ENCODE measurements around the gene TMEM38B.

TMEM38B gene

DNA sequence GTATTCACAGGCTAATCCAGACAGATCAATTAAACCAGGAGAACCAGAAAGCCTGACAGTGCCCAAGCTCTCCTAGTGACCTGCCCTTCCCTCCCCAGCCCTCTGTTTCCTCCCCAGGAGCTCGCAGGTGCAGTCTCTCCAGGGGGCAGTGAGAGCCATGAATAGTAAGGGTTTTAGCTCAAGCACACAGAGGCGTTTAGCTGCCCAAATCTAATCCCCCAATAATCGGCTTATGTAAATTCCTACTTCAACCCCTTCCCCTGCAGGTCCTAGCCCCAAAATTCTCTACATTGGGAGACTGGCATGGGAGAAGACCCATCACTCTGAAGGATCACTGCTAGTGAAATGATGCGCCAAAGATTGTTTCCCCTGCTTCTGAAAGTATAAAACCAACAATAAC lies 42.5 kb upstream of the TMEM38B start:
- H3K9me3 ChIP-seq (ENCODE audit: control insufficient read depth, insufficient read depth, low read depth, low read length) = no peaks in the 10 kb centered on the region
- H3K27ac ChIP-seq (ENCODE audit: extremely low read depth, low read depth, low read length) = no peak overlapping the region
- CTCF ChIA-PET = interaction anchor here (0.9 to 1.4 kb wide), 2 partner anchors 13 to 66 kb away, joined by 6 to 7 read pairs; no protein-coding TSS in a partner anchor
- TF ChIP-seq GLIS1 (tag by site-specific recombination; IDR thresholded peaks at IDR 0.05) (peak; percentile 14; the same call in 1 of the 2 replicates), ZNF555 (tag by site-specific recombination; conservative IDR thresholded peaks at IDR 0.05) (no peak)
- no peak overlapping the region for H3K4me3 ChIP-seq (ENCODE audit: low read depth, low read length)
- peaks cover 5% of the 10 kb centered on the region; the same call in 1 of the 2 replicates for H3K4me1 ChIP-seq (ENCODE audit: control insufficient read depth, insufficient read depth, low read length)
- H3K36me3 ChIP-seq (ENCODE audit: control insufficient read depth in 2 of 2, insufficient read depth in 1 of 2, low read length in 2 of 2) = no peaks in the 10 kb centered on the region
- POLR2A ChIA-PET = no interaction called here

- peaks cover 6% of the 10 kb centered on the region for H3K4me1 ChIP-seq (ENCODE audit: control insufficient read depth, insufficient read depth, low read length)
- peak overlapping the region; percentile 52 for H3K4me3 ChIP-seq (ENCODE audit: low read depth, low read length)
- no peaks in the 10 kb centered on the region for H3K9me3 ChIP-seq (ENCODE audit: control insufficient read depth, insufficient read depth, low read depth, low read length)
- no peaks in the 10 kb centered on the region for H3K36me3 ChIP-seq (ENCODE audit: control insufficient read depth in 2 of 2, insufficient read depth in 1 of 2, low read length in 2 of 2)
- POLR2A ChIA-PET = no interaction called here
- CTCF ChIA-PET = interaction anchor here (0.6 to 0.7 kb wide), 3 partner anchors 14 to 762 kb away, joined by 3 to 4 read pairs (median 3); no protein-coding TSS in a partner anchor
- no peak for TF ChIP-seq MYNN (tag by site-specific recombination; IDR thresholded peaks at IDR 0.05; ENCODE audit: borderline replicate concordance)
- TF ChIP-seq HOXA7 (CRISPR knock-in tag; IDR thresholded peaks at IDR 0.05; ENCODE audit: borderline replicate concordance) = 0 out of 2 replicates have a peak, but pooled peaks have one; percentile 49
- peak overlapping the region; percentile 48; the same call in 1 of the 2 replicates for H3K27ac ChIP-seq (ENCODE audit: extremely low read depth, low read depth, low read length)
Measured at GRCh38 chr9:105656131-105656921, 38.0 kb upstream of the TMEM38B start.

- CTCF ChIA-PET = no interaction called here
- Histone ChIP-seq H3K9me3 (ENCODE audit: control insufficient read depth, insufficient read depth, low read depth, low read length) (no peaks in the 10 kb centered on the region), H3K36me3 (ENCODE audit: control insufficient read depth in 2 of 2, insufficient read depth in 1 of 2, low read length in 2 of 2) (no peaks in the 10 kb centered on the region), H3K4me3 (ENCODE audit: low read depth, low read length) (no peak overlapping the region), H3K4me1 (ENCODE audit: control insufficient read depth, insufficient read depth, low read length) (peaks cover 6% of the 10 kb centered on the region), H3K27ac (ENCODE audit: extremely low read depth, low read depth, low read length) (no peak overlapping the region)
- TF ChIP-seq GLI2 (tag by site-specific recombination; IDR thresholded peaks at IDR 0.05; ENCODE audit: borderline replicate concordance, low read depth) (peak; percentile 23; the same call in 1 of the 2 replicates), TCF7L2 (IDR thresholded peaks at IDR 0.05; ENCODE audit: borderline replicate concordance, low read depth, low read length) (peak; percentile 56; the same call in 1 of the 2 replicates), OSR2 (tag by site-specific recombination; IDR thresholded peaks at IDR 0.05) (peak; percentile 34; the same call in 1 of the 2 replicates), ZIC2 (tag by site-specific recombination; IDR thresholded peaks at IDR 0.05) (peak; percentile 78), GLIS1 (tag by site-specific recombination; IDR thresholded peaks at IDR 0.05) (peak; percentile 83), ZNF335 (tag by site-specific recombination; conservative IDR thresholded peaks at IDR 0.05) (no peak), ZNF701 (tag by site-specific recombination; IDR thresholded peaks at IDR 0.05) (no peak), TRIM28 (IDR thresholded peaks at IDR 0.05; ENCODE audit: borderline replicate concordance, low read length) (peak; percentile 79), PRDM10 (tag by site-specific recombination; IDR thresholded peaks at IDR 0.05) (0 out of 2 replicates have a peak, but pooled peaks have one; percentile 16), EGR2 (tag by site-specific recombination; IDR thresholded peaks at IDR 0.05; ENCODE audit: low read depth) (no peak), ZNF76 (tag by site-specific recombination; IDR thresholded peaks at IDR 0.05; ENCODE audit: borderline replicate concordance, low read depth) (no peak), PRDM6 (tag by site-specific recombination; IDR thresholded peaks at IDR 0.05) (peak; percentile 55), FEZF1 (tag by site-specific recombination; IDR thresholded peaks at IDR 0.05) (peak; percentile 60), PRDM4 (tag by site-specific recombination; IDR thresholded peaks at IDR 0.05) (peak; percentile 65; the same call in 1 of the 2 replicates)
- POLR2A ChIA-PET = no interaction called here
Measured at GRCh38 chr9:105658351-105658750, 36.0 kb upstream of the TMEM38B start.
